ENCODE results near the gene MRPS17. TPM values are rescaled to one million over a fixed set of nuclear protein-coding genes. Genes with fewer than 3 reads are reported as not detected.

MRPS17 gene
- total and polyA plus RNA-seq, 9 of the 15 experiments (the other 6 are each of a cell fraction or from before 2014, with no cell fraction given): 25.9 to 99.3 (median 43.9) TPM

DNA sequence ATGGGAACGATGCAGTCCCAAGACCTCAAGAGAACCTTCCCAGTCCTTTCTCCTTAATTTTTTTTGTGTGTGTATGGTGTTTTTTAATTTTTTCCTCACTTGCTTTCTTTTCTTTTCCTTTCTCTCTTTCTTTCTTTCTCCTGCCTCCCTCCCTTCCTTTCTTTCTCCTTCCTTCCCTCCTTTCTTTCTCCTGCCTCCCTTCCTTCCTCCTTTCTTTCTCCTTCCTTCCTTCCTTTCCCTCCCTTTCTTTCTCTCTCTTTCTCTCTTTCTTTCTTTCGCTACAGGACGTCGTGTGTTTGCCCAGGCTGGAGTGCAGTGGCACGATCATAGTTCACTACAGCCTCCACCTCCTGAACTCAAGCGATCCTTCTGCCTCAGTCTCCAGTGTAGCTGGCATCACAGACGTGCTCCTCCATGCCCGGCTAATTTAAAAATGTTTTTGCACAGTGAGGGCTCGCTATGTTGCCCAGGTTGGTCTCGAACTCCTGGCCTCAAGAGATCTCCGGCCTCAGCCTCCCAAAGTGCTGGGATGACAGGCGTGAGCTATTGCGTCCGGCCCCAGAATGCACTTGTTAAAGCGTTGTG is 12.0 kb downstream of the MRPS17 start (continued):
- TF ChIP-seq ERF (CRISPR knock-in tag; IDR thresholded peaks at IDR 0.05) (no peak), OTX1 (CRISPR knock-in tag; IDR thresholded peaks at IDR 0.05) (peak; percentile 62; the same call in 1 of the 2 replicates), CBFB (CRISPR knock-in tag; IDR thresholded peaks at IDR 0.05) (no peak), ZBTB26 (CRISPR knock-in tag; IDR thresholded peaks at IDR 0.05) (0 out of 2 replicates have a peak, but pooled peaks have one; percentile 53), NFATC3 (IDR thresholded peaks at IDR 0.05) (no peak), ARHGAP35 (IDR thresholded peaks at IDR 0.05; ENCODE audit: partially characterized antibody) (peak; percentile 39), USF1 (CRISPR knock-in tag; IDR thresholded peaks at IDR 0.05) (no peak), ZNF512 (tag; IDR thresholded peaks at IDR 0.05) (peak; percentile 97), EHMT2 (IDR thresholded peaks at IDR 0.05) (peak; percentile 21; the same call in 1 of the 2 replicates), LCOR (CRISPR knock-in tag; IDR thresholded peaks at IDR 0.05) (no peak), IFI16 (CRISPR knock-in tag; IDR thresholded peaks at IDR 0.05) (no peak), NCOA4 (IDR thresholded peaks at IDR 0.05; ENCODE audit: partially characterized antibody) (peak; percentile 24)
- TF ChIP-seq, protein P1, sequence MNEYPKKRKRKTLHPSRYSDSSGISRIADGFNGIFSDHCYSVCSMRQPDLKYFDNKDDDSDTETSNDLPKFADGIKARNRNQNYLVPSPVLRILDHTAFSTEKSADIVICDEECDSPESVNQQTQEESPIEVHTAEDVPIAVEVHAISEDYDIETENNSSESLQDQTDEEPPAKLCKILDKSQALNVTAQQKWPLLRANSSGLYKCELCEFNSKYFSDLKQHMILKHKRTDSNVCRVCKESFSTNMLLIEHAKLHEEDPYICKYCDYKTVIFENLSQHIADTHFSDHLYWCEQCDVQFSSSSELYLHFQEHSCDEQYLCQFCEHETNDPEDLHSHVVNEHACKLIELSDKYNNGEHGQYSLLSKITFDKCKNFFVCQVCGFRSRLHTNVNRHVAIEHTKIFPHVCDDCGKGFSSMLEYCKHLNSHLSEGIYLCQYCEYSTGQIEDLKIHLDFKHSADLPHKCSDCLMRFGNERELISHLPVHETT (CRISPR knock-in tag; conservative IDR thresholded peaks at IDR 0.05 in 1 of 2, IDR thresholded peaks at IDR 0.05 in 1 of 2): no peak
- TF ChIP-seq, protein P2, sequence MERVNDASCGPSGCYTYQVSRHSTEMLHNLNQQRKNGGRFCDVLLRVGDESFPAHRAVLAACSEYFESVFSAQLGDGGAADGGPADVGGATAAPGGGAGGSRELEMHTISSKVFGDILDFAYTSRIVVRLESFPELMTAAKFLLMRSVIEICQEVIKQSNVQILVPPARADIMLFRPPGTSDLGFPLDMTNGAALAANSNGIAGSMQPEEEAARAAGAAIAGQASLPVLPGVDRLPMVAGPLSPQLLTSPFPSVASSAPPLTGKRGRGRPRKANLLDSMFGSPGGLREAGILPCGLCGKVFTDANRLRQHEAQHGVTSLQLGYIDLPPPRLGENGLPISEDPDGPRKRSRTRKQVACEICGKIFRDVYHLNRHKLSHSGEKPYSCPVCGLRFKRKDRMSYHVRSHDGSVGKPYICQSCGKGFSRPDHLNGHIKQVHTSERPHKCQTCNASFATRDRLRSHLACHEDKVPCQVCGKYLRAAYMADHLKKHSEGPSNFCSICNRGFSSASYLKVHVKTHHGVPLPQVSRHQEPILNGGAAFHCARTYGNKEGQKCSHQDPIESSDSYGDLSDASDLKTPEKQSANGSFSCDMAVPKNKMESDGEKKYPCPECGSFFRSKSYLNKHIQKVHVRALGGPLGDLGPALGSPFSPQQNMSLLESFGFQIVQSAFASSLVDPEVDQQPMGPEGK (CRISPR knock-in tag; IDR thresholded peaks at IDR 0.05; ENCODE audit: borderline replicate concordance): no peak
